Measurements from ENCODE around the gene ZCCHC18. TPM values are rescaled to one million over a fixed set of nuclear protein-coding genes. Genes with fewer than 3 reads are reported as not detected.
A peak's percentile ranks its signal among the peaks of the same experiment; 100 is the strongest.

The ZCCHC18 gene
- total RNA-seq, 2 donors from 2014 or later = 2.3 TPM

DNA sequence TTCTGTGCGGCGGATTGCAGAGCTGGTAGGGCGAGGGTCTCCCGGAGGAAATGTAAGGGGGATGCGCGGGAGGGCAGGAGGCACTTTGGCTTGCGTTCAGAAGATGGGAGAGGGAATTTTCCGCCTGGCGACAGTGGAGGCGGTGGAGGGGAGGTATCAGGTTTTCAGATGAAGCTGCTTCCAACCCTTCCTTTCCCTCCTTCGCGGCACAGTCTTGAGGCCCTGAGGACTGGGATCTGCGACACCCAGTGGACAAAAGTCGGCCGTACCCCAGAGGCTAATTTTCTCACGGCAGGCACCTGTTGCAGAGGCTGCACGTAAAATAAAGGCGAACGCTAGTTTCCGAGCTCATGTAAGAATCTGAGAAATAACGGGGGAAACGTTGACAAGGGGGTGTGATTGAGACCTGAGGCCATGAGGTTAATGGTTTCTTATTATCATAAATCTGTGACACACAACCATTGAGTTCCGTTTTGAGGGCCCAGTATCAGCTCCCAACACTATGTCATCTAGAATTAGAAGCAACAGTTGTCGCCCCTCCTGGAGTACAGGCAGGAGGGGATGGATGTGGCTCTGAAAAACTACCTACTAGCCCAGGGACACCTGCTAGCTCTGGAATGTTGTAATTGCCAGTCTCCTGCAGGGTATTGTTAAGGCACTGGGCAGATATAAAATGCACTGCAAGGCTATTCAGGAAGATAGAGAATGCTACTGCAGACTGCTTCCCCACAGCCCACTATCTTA is 1.1 kb downstream of the ZCCHC18 start:
- H3K9me3 ChIP-seq (ENCODE audit: control insufficient read depth, low read length) = no peaks in the 10 kb centered on the region
- Mint-ChIP-seq H3K9me3 (peaks cover 58% of the 10 kb centered on the region), H3K4me1 (peaks cover 10% of the 10 kb centered on the region), H3K4me3 (peak overlapping the region; percentile 72), H3K36me3 (ENCODE audit: low read depth) (no peaks in the 10 kb centered on the region), H3K27ac (peak overlapping the region; percentile 40), H3K27me3 (ENCODE audit: insufficient read depth) (peaks cover 15% of the 10 kb centered on the region)
- peak overlapping the region; percentile 88 for H3K4me3 ChIP-seq (ENCODE audit: low read length)
- no peak overlapping the region for H3K9ac ChIP-seq (ENCODE audit: extremely low read depth, low read length, poor library complexity, severe bottlenecking)
- no peaks in the 10 kb centered on the region for H3K36me3 ChIP-seq (ENCODE audit: control insufficient read depth, insufficient read depth, low read length)
- H3K27ac ChIP-seq (ENCODE audit: low read depth, low read length) = peak overlapping the region; percentile 89
- no peaks in the 10 kb centered on the region for H3K4me1 ChIP-seq (ENCODE audit: control insufficient read depth, insufficient read depth, low read length)
- TF ChIP-seq, protein P1, sequence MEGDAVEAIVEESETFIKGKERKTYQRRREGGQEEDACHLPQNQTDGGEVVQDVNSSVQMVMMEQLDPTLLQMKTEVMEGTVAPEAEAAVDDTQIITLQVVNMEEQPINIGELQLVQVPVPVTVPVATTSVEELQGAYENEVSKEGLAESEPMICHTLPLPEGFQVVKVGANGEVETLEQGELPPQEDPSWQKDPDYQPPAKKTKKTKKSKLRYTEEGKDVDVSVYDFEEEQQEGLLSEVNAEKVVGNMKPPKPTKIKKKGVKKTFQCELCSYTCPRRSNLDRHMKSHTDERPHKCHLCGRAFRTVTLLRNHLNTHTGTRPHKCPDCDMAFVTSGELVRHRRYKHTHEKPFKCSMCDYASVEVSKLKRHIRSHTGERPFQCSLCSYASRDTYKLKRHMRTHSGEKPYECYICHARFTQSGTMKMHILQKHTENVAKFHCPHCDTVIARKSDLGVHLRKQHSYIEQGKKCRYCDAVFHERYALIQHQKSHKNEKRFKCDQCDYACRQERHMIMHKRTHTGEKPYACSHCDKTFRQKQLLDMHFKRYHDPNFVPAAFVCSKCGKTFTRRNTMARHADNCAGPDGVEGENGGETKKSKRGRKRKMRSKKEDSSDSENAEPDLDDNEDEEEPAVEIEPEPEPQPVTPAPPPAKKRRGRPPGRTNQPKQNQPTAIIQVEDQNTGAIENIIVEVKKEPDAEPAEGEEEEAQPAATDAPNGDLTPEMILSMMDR (conservative IDR thresholded peaks at IDR 0.05) = peak; percentile 74
- H3K27me3 ChIP-seq (ENCODE audit: control insufficient read depth, insufficient read depth, low read length, poor library complexity, severe bottlenecking) = no peaks in the 10 kb centered on the region
- WGBS, 2 experiments (ENCODE audit: insufficient coverage in 1 of 2, insufficient read length in 1 of 2) = 3% methylated on average over 23 of the region's 24 CpGs; no CpG with 5 or more reads in 1 of the 2 experiments
- DNase-seq = peak; percentile 85

DNA sequence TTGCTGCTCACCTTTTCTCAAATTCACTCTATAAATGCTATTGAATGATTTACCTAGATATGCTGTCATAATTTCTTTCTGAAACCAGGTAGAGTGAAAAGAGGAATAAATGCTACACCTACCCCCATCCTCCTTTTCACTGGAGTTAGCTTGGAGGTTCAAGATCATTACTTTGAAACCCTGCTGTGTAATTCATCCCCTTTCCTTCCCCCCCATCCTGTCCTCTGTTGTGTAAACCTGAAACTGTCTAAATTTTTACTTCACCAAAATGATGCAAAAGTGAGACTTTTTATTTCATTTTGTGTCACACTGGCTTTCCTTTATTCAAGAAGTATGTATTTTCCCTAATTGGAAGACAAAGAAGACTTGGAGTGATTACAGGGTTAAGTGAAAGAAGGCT is 5.4 kb downstream of the ZCCHC18 start:
- H3K9me3 ChIP-seq (ENCODE audit: control insufficient read depth, low read length) = no peaks in the 10 kb centered on the region
- TF ChIP-seq, protein P1 (conservative IDR thresholded peaks at IDR 0.05) = no peak
- no peak overlapping the region for H3K27ac Mint-ChIP-seq
- no peaks in the 10 kb centered on the region for H3K36me3 ChIP-seq (ENCODE audit: control insufficient read depth, insufficient read depth, low read length)
- H3K9ac ChIP-seq (ENCODE audit: extremely low read depth, low read length, poor library complexity, severe bottlenecking) = no peak overlapping the region
- no peaks in the 10 kb centered on the region for H3K27me3 ChIP-seq (ENCODE audit: control insufficient read depth, insufficient read depth, low read length, poor library complexity, severe bottlenecking)
- no peaks in the 10 kb centered on the region for H3K4me1 ChIP-seq (ENCODE audit: control insufficient read depth, insufficient read depth, low read length)
- no peak overlapping the region for H3K27ac ChIP-seq (ENCODE audit: low read depth, low read length)
- DNase-seq = no peak
- H3K4me3 ChIP-seq (ENCODE audit: low read length) = no peak overlapping the region
- no peaks in the 10 kb centered on the region for H3K36me3 Mint-ChIP-seq (ENCODE audit: low read depth)
- H3K9me3 Mint-ChIP-seq = peaks cover 50% of the 10 kb centered on the region
- H3K4me1 Mint-ChIP-seq = peaks cover 2% of the 10 kb centered on the region
- H3K4me3 Mint-ChIP-seq = no peak overlapping the region
- H3K27me3 Mint-ChIP-seq (ENCODE audit: insufficient read depth) = peaks cover 15% of the 10 kb centered on the region

DNA sequence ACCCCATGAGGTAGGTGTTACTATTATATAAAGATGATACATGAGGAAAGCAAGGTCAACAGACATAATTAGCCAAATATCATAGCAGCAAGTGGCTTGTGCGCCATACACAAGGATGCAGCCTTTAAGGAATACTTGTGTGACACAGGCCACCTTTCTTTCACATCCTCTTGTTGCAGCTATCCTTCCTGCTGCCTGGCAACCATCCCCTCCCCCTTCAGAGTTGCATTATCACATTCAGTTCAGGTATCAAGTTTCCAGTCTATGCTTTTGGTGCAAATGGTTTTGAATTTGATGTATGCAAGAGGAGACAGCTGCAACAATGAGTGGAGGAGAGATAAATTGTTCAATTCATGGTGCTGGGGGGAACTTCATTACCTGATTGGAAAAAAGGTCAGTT is 6.4 kb downstream of the ZCCHC18 start:
- Histone ChIP-seq H3K27ac (ENCODE audit: low read depth, low read length) (no peak overlapping the region), H3K27me3 (ENCODE audit: control insufficient read depth, insufficient read depth, low read length, poor library complexity, severe bottlenecking) (no peaks in the 10 kb centered on the region), H3K9me3 (ENCODE audit: control insufficient read depth, low read length) (no peaks in the 10 kb centered on the region), H3K4me1 (ENCODE audit: control insufficient read depth, insufficient read depth, low read length) (no peaks in the 10 kb centered on the region), H3K9ac (ENCODE audit: extremely low read depth, low read length, poor library complexity, severe bottlenecking) (no peak overlapping the region), H3K4me3 (ENCODE audit: low read length) (no peak overlapping the region), H3K36me3 (ENCODE audit: control insufficient read depth, insufficient read depth, low read length) (no peaks in the 10 kb centered on the region)
- Mint-ChIP-seq H3K36me3 (ENCODE audit: low read depth) (no peaks in the 10 kb centered on the region), H3K27ac (no peak overlapping the region), H3K27me3 (ENCODE audit: insufficient read depth) (peaks cover 15% of the 10 kb centered on the region), H3K4me3 (no peak overlapping the region), H3K4me1 (no peaks in the 10 kb centered on the region), H3K9me3 (peaks cover 49% of the 10 kb centered on the region)
- TF ChIP-seq, protein P1 (conservative IDR thresholded peaks at IDR 0.05) = no peak
- no peak for DNase-seq
- 88% methylated on average over 1 of the region's 1 CpG; no CpG with 5 or more reads in 1 of the 2 experiments for WGBS, 2 experiments (ENCODE audit: insufficient coverage in 1 of 2, insufficient read length in 1 of 2)

All from endodermal cell (in vitro differentiated cells).